Uterus (tissue), 4 donors: Measurements from ENCODE around the gene TRIM44. TPM values are rescaled to one million over a fixed set of nuclear protein-coding genes. Genes with fewer than 3 reads are reported as not detected.

ENCODE experiments used
- DNase-seq, 2 donors: peaks; one replicate each; pipeline ENCODE4 v3.0.0-alpha.2; 2019 to 2020
- H3K27ac ChIP-seq, 2 donors: fragments of 200-600 bp; sonication (generic); 1 replicate in 1 of 2; 2 replicates in 1 of 2; pipeline ENCODE4 v1.5.1; 2016 to 2018
- H3K27me3 ChIP-seq, 2 donors: fragments of 200-600 bp; sonication (generic); one replicate each; pipeline ENCODE4 v1.5.1; 2018 to 2019; ENCODE audit warnings: control low read depth in 1 of 2
- H3K36me3 ChIP-seq, 2 donors: fragments of 200-600 bp; sonication (generic); one replicate each; pipeline ENCODE4 v1.5.1; 2019; ENCODE audit warnings: control low read depth in 1 of 2
- H3K4me1 ChIP-seq, 2 donors: fragments of 200-600 bp; sonication (generic); one replicate each; pipeline ENCODE4 v1.5.1; 2018 to 2019; ENCODE audit warnings: control low read depth in 1 of 2
- H3K4me3 ChIP-seq, 2 donors: fragments of 200-600 bp; sonication (generic); 1 replicate in 1 of 2; 2 replicates in 1 of 2; pipeline ENCODE4 v1.5.1; 2018 to 2019; ENCODE audit warnings: mild to moderate bottlenecking in 1 of 2
- H3K9me3 ChIP-seq, 2 donors: fragments of 200-600 bp; sonication (generic); one replicate each; pipeline ENCODE4 v1.5.1; 2019; ENCODE audit warnings: control low read depth in 1 of 2
- POLR2A ChIP-seq, 2 donors: fragments of 450-650 bp; IDR thresholded peaks; one replicate each; pipeline ENCODE4 v1.6.1; 2016; ENCODE audit warnings: antibody characterized with exemption in 2 of 2, mild to moderate bottlenecking in 1 of 2, moderate library complexity in 1 of 2
- intact Hi-C: fragments of 100-400 bp; cut with DNase I; formaldehyde crosslinking; loops from one replicate; pipeline ENCODE4 v1.15.1; 2023; ENCODE audit warnings: low total_unique reads
- total RNA-seq, 4 donors: library from RNA; depleted of rRNA in 3 of 4; stranded (reverse); fragments of >200 nt in 3 of 4; gene quantifications; one replicate each; pipeline versions ENCODE4 v1.1.0 to v1.2.4, GENCODE V29; 2014 to 2023
- TF ChIP-seq, protein P1 (sequence below), 4 experiments: fragments of 200-600 bp in 2 of 4; fragments of 450-650 bp in 2 of 4; sonication (generic) in 2 of 4; IDR thresholded peaks; one replicate each; pipeline ENCODE4 v1.5.1; 2016 to 2019; ENCODE audit warnings: antibody characterized with exemption in 4 of 4, mild to moderate bottlenecking in 2 of 4, moderate library complexity in 1 of 4
- donor health status: DM: yes; HTN: yes; CAD: no.

TRIM44 gene
- total RNA-seq, 4 donors from 2014 or later, result 16.1 to 65.3 (median 40.4) TPM

DNA sequence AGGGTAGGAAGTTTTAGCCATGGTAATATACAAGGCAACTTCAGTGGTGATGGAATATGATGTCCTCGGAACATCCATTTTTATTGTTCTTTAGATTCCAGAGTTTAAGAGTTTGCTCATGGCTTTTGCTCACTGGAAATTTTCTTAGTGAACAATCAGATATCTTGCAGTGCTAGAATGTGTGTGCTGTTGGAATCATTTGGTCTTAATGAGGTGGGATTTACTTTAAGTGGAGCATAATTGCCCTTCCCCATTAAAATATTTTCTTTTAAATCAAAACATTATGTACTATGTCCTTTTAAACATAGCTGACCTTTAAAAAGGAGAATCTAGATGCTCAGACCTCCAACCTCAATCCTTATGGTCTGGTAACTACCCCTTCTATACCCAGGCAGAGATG lies 204.0 kb downstream of the TRIM44 start:
- no peaks in the 10 kb centered on the region for H3K27me3 ChIP-seq
- no peak overlapping the region for H3K4me3 ChIP-seq
- DNase-seq, result no peak
- H3K36me3 ChIP-seq, result no peaks in the 10 kb centered on the region
- H3K4me1 ChIP-seq, result no peaks in the 10 kb centered on the region
- no peak for TF ChIP-seq POLR2A (IDR thresholded peaks at IDR 0.05)
- TF ChIP-seq, protein P1, sequence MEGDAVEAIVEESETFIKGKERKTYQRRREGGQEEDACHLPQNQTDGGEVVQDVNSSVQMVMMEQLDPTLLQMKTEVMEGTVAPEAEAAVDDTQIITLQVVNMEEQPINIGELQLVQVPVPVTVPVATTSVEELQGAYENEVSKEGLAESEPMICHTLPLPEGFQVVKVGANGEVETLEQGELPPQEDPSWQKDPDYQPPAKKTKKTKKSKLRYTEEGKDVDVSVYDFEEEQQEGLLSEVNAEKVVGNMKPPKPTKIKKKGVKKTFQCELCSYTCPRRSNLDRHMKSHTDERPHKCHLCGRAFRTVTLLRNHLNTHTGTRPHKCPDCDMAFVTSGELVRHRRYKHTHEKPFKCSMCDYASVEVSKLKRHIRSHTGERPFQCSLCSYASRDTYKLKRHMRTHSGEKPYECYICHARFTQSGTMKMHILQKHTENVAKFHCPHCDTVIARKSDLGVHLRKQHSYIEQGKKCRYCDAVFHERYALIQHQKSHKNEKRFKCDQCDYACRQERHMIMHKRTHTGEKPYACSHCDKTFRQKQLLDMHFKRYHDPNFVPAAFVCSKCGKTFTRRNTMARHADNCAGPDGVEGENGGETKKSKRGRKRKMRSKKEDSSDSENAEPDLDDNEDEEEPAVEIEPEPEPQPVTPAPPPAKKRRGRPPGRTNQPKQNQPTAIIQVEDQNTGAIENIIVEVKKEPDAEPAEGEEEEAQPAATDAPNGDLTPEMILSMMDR (IDR thresholded peaks at IDR 0.05), result no peak
- H3K9me3 ChIP-seq, result peaks cover 0 to 10% of the 10 kb centered on the region in 2 donors
- intact Hi-C loops, result no loop called here
- no peak overlapping the region for H3K27ac ChIP-seq

Other genes starting within 250 kb of the TRIM44 start
- gene SLC1A2, start 243.2 kb upstream of the TRIM44 start, total RNA-seq, result 10 to 100 TPM in 1 of 4 donors, 1 to 10 TPM in 3; 1.0 to 11.5 (median 5.0) TPM
- gene PAMR1, start 137.2 kb upstream of the TRIM44 start, total RNA-seq, result 100 to 1,000 TPM in 1 of 4 donors, 10 to 100 TPM in 3; 26.8 to 172 (median 53.6) TPM
- 10 to 100 TPM in 1 of 4 donors, 1 to 10 TPM in 3; 2.1 to 48.5 (median 5.6) TPM for gene FJX1, start 44.3 kb upstream of the TRIM44 start, total RNA-seq